ENCODE measurements around the gene CDSN. TPM values are rescaled to one million over a fixed set of nuclear protein-coding genes. Genes with fewer than 3 reads are reported as not detected.

Gene CDSN
- total and polyA plus RNA-seq, 2 of the 8 experiments (the other 6 are each of a cell fraction or from before 2014, with no cell fraction given): not detected

DNA sequence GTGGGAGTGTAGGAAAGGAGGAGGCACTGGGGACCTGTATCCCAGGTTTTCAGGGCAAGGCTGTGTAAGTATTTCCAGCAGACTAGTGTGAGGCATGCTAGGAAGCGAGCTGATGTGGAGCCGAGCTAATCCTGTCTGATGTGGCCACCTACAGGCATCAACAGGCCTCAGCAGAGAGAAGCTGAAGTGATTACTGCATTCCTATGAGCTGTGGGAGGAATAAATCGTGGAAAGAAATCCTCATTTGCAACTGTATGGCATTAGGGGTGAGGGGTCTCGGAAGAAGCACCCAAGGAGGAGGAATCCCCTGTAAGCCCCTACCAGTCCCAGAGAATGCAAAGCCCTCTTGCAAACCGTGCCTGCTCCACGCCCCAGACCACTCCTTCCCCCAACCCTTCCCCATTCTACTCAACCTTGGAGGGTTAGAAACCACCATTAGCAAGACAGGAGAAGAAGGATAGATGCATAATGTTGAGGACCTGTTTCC lies 49.5 kb downstream of the CDSN start (continued):
- no peak for TF ChIP-seq POU5F1 (IDR thresholded peaks at IDR 0.05; ENCODE audit: low read depth, low read length)

Measured in H1 (cell line).